ELR (cell line): ENCODE measurements around the gene PLXNB3.
A peak's percentile ranks its signal among the peaks of the same experiment; 100 is the strongest.

Experiments used
- DNase-seq: peaks from one replicate; pipeline ENCODE4 v3.0.0-alpha.2; 2015; ENCODE audit warnings: low read depth

The PLXNB3 gene

DNA sequence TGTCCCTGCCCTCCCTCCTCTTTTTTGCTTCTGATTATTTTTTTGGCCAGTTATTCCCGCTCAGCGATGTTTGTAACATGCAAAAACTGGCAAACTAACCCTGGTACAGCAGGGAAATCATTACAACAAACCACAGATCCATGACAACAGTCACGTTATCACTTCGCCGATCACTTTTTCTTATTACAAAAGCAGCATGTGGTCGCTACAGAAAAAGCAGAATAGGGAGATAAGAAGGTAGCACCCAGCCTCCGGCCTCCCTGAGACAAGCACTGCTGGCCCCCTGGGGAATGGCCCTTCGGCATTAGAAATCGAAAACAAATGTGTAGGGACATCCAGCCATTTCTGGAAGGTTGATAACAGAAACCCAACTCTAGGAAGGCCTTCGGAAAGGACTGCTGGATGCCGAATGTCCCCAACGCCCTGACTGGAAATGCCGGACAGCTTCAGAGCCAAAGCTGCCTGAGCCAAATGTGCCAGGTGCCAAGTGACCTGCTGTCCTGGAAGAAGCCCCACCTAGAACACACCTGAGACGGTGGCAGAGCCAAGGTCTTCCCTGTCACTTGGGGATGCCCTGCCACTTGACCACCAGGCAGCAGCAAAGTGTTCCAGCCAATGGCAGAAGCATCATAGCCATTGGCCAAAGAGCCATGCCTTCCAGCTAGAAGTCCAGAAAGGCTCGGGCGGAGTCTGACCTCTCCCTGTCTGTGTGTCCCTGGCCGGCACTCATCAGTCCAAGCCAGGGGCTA, 27.2 kb downstream of the PLXNB3 start:
- no peak for DNase-seq

DNA sequence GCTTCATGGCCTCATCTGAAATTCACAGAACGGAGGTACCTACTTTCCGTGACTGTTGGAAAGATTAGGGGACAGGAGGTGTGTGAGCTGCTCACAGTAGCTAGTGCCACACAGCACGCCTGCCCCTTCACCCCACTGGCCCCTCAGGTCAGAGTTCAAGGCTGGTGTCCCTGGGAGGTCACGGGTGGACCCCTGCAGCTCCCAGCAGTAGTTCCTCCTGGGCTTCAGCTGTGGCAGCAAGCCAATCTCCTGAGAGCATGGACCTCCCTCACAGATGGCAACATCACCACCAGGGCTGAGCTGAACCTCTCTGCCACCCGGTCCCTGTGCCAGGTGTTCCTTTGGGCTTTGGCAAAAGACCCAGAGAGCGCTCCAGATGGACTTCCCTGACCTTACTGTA, 28.3 kb downstream of the PLXNB3 start:
- DNase-seq = no peak

- DNase-seq = peak; percentile 32
Observed at GRCh38 chrX:153793291-153793690, 29.2 kb downstream of the PLXNB3 start.

DNA sequence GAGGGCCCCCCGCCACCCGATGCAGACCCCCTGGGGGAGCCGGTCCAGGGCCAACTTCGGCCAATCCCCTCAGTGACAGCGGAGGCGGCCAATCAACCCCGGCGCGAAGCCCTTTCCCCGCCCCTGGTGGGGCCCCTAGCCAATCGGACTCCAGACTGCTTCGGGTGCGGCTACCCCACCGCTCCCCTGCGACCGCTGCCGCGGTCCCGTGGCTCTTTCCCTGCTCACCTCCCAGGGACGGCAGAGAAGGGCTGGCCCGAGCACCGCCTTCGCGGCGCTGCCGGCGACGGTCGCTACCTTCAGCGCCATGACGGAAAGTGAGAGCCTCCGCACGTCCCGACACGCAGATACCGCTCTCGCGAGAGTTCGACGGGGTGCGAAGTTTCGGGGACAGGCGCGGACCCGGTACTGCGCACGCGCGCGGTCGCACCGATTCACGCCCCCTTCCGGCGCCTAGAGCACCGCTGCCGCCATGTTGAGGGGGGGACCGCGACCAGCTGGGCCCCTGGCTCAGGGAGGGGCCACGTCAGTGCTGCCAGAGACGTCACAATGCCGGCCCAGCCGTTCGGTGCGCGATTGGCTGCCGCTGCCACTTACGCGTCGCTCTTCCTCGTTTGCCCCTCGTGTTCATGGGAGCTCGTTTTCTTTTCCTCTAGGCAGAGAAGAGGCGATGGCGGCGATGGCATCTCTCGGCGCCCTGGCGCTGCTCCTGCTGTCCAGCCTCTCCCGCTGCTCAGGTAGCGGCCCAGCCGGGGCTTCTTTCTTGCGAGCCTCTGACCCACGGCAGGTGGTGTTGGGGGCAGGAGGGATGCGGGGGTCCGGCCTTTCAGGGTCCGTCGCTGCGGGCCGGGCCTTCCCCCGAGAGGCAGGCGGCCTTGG, 30.2 kb downstream of the PLXNB3 start, which contains the start of the genes IDH3G and SSR4:
IDH3G (minus strand) TSS at position 358 of the 879 bp plus-strand sequence; CDS start at position 309, 49 bp downstream.
SSR4 (plus strand) TSS at position 651 of the 879 bp plus-strand sequence; CDS start at position 671, 20 bp downstream.
- DNase-seq = peak; percentile 92

DNA sequence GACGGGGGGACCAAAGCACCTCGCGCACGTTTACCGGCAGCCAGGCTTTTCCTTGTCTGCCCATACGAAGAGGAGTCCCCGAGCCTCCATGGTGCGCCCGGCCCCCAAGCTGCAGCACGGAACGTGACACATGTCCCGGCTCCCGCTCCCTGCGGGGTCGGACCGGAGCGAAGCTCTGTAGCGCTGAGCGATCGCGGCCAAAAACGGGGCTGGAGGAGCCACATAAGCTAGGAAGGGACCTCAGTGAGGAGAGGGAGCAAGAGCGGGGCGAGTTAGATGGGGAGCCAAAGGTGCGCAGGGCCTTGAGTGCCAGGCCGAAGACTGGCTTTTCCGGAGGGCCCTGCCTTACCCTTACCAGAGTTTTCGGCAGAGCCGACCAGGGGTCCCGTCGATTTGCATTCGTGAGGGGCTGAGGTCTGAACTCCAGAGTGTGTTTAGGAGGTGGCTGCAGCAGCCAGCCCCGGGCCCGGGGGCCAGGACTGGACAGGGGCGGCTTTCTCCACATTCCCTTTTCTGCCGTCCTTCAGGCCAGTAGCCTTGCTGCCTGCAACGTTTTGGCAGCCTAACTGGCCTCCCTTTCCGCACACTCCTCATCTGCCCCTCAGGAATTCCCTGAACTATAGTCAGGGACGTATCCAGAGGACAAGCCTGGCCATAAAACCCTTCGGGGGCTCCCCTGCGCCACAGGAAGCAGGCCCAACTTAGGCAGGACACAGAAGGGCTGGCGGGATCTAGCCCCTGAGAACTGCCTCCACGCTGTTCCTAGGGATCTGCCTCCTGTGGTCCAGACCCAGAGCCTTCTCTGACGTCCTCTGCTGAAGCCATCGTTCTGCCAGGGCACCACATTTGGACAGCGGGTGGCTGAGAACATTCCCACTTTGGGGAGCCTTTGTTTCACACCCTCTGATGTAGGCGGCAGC, 31.1 kb downstream of the PLXNB3 start:
- peak; percentile 42 for DNase-seq

DNA sequence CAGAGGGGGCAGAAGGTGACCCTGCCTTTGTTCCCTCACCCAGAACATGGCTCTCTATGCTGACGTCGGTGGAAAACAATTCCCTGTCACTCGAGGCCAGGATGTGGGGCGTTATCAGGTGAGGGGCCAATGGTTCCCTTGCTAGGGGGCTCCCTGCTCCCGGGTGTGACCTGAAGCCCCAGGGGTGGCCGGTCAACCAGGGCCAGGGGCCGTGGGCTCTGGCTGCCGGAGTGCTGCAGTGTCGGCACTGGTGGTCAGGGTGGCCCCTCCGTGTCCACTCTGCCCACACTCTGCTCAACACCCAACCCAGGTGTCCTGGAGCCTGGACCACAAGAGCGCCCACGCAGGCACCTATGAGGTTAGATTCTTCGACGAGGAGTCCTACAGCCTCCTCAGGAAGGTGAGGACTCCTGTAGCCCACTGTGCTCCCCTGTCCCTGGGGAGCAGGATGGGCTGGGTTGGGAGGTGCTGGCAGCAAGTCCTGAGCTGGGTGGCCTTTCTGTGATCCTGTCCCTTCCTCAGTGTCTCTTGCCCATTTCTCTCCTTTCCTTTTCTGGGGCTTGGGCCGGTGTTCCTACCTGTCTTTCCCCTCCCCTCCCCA, 33.5 kb downstream of the PLXNB3 start:
- no peak for DNase-seq

DNA sequence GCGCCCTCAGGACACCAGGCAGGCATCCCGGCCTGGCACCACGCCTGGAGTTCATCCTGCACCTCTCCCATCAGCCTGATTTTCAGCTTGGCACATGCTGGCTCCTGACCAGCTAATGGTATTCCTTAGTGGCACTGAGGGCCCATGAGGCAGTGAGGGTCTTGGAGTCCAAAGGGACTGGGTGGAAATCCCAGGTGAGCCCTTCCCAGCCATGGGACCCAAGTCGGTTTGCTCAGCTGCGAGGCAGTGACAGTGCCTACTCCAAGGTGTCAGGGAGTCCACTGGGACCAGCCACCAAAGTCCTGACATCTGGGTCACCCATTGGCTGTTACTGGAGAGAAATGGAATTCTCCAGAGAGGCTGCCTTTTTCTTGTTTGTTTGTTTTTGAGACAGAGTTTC, 35.3 kb downstream of the PLXNB3 start:
- no peak for DNase-seq

- no peak for DNase-seq
Observed at GRCh38 chrX:153800177-153800722, 36.2 kb downstream of the PLXNB3 start.

DNA sequence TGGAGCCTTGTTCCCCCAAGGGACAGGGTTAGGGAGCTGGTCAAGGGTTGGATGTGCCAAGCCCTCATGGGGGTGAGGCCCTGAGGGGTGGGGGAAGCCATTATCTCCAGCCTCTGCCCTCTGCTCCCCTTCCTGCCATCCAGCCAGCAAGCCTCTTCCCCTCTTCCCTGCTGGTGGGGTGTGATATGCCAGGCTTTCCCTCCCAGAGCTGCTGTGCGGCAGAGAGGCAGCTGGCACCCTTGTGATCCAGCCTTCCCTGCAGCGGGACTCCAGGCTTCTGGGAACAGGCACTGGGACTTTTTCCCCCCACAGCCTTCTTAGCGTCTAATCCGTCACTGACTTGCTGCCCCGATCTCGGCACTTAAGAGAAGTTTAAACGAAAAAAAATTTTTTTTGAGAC, 36.7 kb downstream of the PLXNB3 start:
- DNase-seq = no peak

- DNase-seq = no peak
Observed at GRCh38 chrX:153801669-153802068, 37.6 kb downstream of the PLXNB3 start.

DNA sequence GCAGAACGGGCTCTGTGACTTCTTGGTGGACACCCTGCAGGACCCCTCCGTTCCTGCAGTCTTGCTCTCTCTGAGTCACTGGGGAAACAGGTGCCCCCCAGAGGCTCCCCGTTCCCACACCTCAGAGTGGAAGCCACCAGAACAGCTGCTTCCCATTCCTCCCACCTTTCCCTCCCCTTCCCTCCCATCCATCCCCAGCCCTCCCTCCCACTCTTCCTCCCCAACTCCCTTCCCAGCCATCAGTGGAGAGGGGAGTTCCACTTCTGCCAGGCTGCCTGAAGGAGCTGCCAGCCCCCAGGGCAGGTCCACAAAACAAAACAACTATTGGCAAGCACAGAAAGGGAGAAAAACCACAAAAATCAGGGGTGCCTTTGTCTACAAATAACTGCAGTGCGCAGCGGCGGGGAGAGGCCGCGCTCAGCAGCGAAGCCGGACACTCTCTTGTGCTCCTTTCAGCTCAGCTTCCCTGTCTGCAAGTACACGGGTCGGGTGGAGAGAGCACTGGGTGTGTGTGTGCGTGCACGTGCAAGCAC, 38.5 kb downstream of the PLXNB3 start:
- DNase-seq = no peak

- no peak for DNase-seq
Observed at GRCh38 chrX:153803211-153804099, 39.4 kb downstream of the PLXNB3 start.

DNA sequence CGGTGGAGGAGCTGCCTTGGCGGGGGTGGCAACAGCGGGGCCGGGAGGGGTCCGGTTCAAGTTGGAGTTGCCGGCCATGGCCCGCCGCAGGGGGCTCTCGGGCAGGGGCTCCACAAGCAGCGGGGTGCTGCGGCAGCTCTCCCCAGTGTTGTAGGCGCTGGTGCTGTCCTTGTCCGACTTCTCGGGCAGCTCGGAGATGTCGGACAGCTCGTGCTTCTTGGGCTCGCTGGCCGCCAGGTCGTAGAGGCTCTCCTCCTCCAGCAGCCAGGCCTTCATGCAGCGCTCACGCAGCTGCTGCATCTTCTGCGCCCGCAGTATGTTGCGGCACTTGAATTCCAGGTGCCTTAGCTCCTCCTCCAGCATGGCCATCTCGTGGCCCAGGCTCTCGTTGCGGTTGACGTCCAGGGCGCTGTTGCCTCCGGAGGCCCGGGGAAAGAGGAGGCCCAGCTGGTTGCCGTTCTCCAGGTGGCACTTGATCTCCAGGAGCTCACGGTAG, 40.1 kb downstream of the PLXNB3 start:
- no peak for DNase-seq

DNA sequence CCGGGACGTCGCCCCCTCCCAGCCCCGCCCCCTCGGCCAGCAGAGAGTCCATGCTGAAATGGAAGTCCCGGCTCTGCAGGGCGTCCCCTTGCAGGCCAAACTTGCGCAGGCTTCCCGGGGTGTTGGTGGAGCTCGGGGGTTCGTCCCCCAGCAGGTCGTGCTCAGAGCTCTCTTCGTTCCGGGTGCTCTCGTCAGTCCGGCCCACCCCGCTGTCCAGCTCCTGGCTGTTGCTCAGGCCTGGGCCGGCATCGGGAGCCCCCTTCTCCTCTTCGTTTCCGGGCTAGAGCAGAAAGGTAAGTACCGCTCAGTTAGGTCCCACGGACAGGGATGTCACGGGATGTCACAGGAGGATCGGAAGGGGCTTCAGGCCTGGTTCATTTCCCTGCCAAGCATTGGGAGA, 40.6 kb downstream of the PLXNB3 start:
- DNase-seq = no peak

DNA sequence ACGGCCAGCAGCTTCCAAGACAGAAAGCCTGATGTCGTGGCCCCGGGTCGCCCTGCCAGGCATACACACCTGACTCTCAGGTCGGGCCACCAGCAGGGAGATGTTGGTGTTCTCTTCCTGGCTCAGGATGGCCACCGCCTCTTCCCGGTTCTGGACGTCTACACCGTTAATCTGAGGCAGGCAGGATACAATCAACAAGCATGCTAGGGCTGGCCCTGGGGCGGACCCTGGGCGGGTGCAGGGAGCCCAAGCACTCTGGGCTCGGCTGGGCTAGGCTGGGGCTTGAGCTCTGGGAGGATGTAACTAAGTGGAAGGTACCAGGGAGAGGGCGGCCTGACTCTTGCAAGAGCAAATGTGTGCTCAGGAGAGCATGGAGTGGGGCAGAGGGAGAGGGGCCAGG, 41.4 kb downstream of the PLXNB3 start:
- DNase-seq = no peak

DNA sequence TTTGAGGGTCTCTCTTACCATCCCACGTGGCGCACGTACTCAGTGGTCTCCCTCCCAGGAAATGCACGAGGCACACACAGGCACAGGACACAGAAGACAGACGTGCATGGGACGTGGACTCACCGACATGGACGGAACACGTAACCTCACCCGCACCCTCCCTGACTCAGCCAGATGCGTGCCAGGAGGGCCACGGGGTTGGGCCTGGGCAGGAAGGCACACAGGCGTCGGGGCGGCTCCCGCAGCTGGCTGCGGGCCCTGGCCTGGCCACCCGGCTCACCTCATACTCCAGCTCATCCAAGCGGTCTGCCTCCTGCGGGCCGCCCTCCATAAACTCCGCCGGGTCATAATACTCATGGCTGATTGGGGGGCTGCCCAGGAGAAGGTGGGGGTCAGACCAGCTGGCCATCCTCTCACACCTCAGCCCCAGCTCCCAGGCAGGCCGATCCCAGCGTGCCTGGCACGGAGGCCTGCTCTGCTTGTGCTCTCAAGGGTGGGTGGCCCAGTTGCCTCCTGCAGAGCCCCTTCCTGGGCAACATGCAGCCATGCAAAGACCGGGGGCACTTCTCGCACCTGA, 43.0 kb downstream of the PLXNB3 start:
- DNase-seq = no peak

DNA sequence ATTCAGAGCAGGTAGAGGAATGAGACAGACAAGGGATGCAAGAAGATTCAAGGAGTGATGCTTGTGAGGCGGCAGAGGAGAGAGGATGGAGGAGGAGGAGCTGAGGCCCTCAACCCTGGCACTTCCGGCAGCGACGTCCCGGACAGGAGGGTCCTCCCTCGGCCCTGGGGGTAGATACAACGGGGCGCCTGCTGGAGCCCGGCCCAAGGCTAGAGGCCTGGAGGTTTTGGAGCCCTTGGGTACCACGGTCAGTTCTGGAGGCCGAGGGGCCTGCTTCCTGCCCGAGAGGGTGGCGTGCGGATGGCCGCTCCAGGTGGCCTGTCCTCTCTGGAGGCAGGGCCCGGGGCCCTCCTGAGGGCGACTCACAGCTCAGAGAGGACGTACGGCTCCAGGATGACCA, 43.9 kb downstream of the PLXNB3 start:
- DNase-seq = no peak

- DNase-seq = no peak
Observed at GRCh38 chrX:153812220-153812619, 48.2 kb downstream of the PLXNB3 start.

- no peak for DNase-seq
Observed at GRCh38 chrX:153813161-153813560, 49.1 kb downstream of the PLXNB3 start.
